ENCODE data around the gene KIF1B.

- no peak for TF ChIP-seq CTCF (conservative IDR thresholded peaks at IDR 0.05; ENCODE audit: low read depth in 2 of 2)
- TF ChIP-seq EZH2phosphoT487 (IDR thresholded peaks at IDR 0.05; ENCODE audit: unreplicated experiment), result no peak
- no peak for TF ChIP-seq ETS1 (IDR thresholded peaks at IDR 0.05)
- TF ChIP-seq NANOG (IDR thresholded peaks at IDR 0.05; ENCODE audit: borderline replicate concordance), result no peak
- TF ChIP-seq REST (IDR thresholded peaks at IDR 0.05; ENCODE audit: unreplicated experiment), result no peak
- TF ChIP-seq POLR2AphosphoS5 (IDR thresholded peaks at IDR 0.05; ENCODE audit: low read depth), result no peak
- TF ChIP-seq EZH2 (IDR thresholded peaks at IDR 0.05; ENCODE audit: low read depth, unreplicated experiment), result no peak
- TF ChIP-seq STAT1 (IDR thresholded peaks at IDR 0.05; ENCODE audit: unreplicated experiment), result no peak
- TF ChIP-seq CREB1 (CRISPR knock-in tag; IDR thresholded peaks at IDR 0.05; ENCODE audit: low read depth), result no peak
- no peak for TF ChIP-seq JUNB (IDR thresholded peaks at IDR 0.05; ENCODE audit: unreplicated experiment)
Observed at GRCh38 chr1:10429868-10430215, 219.5 kb downstream of the KIF1B start.
